GM21423 (cell line): ENCODE measurements around the gene VWA1.
"Not testable (repeated sequence)": the region's sequence is repeated elsewhere in the genome, so short reads cannot be mapped to it uniquely, and the experiment has no call there.

Source experiments
- ATAC-seq: cut with Tn5 transposase; IDR thresholded peaks from one replicate; pipeline ENCODE4 v1.9.1; 2021; ENCODE audit warnings: mild to moderate bottlenecking, moderate library complexity; ENCODE audit not compliant: unreplicated experiment

Gene VWA1

DNA sequence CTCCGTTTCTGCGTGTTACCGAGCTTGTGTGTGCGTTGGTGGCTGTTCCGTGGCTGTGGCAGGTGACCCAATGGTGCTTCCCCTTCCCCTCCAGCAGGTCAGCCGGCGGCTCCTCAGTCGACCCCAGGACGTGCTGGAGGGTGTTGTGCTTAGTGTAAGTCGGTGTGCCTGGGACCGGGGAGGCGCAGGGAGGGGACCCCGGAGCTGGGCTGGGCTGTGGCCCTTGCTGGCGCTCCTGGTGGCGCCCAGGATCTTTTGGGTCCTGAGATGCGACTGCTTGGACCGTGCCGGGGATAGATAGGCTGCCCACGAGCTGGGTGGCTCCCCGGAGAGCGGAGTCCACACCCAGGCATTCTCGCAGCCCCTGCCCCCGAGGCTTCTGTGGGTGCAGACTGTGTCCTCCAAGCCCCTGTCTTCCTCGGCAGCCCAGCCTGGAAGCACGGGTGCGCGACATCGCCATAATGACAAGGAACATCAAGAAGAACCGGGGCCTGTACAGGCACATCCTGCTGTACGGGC is 19.9 kb downstream of the VWA1 start:
- ATAC-seq = no peak

DNA sequence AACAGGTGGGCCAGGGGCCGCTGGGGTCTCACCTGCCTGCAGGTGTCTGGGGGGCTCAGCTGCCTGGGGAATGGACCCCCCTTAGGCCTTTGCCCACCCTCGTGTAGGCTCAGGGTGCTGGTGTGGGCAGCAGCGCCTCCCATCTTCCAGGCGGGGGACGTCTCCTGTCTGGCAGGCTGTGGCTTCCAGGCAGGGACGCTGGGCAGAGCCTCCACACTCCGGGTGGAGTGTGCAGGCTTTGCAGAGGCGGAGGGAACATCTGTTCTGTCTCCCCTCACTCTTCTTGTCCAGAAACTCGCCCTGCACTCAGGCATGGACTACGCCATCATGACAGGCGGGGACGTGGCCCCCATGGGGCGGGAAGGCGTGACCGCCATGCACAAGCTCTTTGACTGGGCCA is 20.4 kb downstream of the VWA1 start:
- not testable (repeated sequence) for ATAC-seq

DNA sequence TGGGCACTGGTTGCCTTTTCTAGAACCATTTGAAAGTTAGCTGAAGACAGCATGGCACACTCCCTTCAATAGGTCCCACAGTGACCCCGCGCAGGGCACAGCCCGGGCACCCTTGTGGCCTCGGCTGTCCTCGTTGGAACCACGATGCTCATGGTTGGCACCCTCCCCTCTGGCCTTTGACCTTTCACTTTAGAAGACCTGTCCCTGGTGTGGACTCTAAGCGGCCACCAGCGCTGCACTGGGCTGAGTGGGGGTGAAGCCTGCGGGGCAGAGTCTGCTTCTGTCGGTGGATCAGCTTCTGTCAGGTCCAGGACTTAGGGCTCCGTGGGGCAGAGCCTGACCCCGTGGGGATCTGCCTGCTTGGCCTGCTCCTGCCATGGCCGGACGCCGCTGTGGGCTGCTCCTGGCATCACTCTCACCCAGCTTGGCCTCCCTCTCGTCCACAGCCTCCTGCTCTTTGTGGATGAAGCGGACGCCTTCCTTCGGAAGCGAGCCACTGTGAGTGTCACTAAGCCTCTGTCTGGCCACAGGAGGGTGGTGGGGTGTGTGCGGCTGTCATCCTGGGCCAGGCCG is 21.3 kb downstream of the VWA1 start:
- ATAC-seq = not testable (repeated sequence)

DNA sequence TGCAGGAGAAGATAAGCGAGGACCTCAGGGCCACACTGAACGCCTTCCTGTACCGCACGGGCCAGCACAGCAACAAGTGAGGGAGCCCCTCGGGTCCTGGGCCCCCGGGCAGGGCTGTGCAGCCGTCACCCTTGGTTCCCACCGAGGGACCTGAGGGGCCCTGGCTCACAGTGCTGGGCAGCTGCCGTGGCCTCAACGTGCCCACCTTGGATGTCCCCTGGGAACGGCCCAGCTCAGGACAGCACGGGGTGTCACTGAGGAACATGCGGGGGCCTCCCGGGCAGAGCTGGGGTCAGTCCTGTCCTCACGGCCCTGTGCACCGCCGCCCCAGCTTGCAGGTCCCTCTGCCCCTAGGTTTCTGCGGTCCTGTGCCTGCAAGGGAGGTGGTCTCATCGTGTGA is 23.7 kb downstream of the VWA1 start:
- ATAC-seq = not testable (repeated sequence)

DNA sequence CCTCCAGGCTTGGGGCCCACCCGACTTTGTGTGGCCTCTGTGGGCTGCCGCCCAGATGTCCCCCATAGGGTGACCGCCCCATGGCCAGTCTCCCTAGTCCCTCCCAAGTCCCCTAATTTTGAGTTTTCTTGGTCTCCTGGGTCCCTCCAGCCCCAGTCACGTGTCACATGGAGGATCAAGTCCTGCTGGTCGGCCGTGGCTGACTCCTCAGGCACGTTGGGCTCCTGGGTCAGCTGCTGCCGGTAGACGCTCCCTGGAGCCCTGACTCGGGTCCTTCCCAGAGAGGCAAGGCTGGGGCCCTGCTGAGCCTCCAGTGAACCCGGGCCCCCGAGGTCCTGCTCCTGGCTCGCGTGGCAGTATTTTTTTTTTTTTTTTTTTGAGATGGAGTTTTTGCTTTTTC is 24.2 kb downstream of the VWA1 start:
- ATAC-seq = not testable (repeated sequence)

DNA sequence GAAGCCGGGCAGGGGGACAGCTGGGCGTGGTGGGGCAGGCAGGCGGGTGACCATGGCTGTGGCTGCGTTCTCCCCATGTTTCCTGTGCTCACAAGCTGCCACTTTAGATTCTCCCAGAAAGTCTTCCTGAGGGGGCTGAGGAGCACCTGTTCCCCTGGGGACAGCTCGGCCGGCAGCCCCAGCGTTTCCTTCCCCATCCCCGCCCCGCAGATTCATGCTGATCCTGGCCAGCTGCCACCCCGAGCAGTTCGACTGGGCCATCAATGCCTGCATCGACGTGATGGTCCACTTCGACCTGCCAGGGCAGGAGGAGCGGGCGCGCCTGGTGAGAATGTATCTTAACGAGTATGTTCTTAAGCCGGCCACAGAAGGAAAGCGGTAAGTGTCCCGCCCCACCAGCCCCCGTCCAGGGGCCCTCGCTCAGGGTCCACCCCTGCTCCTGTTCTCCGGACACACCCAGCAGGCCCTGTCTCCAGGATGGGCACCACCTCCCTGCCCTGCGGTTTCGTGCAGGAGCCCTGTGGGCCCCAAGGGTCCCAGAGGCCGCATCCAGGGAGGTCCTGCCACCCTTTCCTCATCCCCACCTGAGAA is 25.1 kb downstream of the VWA1 start:
- no peak for ATAC-seq

DNA sequence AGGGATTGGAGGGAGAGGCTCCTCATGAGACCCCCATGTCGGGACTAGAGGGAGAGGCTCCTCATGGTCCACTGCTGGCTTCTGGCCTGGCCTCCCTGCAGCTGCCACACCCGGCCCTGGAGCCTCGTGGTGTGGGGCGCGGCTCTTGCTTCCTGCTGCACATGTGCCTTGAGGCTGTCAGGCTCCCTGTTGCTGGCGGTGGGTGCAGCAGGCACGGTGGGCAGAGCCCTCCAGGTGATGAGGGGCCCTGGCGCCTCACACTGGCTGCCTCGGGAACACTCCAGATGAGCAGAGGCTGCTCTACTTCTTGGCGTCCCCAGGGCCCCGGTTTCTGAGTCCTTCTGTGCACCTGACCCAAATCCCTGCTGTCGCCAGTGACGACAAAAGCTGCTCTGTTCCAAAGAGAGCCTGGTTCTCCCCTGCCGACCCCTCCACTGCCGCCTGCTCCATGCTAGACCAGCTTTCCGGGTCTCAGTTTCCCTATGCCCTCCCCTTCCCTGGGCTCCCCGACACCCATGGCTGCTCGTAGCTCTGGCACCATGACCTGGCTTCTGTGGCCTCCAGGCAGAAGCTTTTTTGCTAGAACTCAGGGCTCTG is 26.3 kb downstream of the VWA1 start:
- ATAC-seq = no peak

DNA sequence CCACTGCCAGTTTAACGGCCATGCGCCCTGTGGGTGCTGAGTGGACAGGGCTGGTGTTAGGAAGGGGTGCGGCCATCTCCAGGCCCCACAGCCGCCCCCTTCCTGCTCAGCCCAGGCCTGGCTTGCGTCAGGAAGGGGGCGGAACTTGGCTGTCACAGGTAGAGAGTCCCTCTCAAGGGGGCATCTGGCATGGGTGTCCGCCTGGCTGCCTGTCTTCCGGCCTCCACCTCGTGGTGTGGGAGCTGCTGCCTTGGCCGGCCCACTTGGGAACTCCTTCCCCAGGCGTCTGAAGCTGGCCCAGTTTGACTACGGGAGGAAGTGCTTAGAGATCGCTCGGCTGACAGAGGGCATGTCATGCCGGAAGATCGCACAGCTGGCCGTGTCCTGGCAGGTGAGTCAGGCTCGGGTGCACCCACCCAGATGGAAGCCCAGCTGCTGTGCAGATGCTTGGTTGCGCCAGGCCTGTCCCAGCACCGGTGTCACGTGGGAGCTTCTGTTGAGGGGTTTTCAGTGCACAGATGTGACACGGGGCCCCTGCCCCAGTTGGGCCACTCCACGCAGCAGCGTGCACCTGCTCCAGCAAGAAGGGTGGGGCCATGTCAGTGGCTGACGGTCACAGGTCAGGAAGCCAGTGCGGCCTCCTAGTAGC is 27.0 kb downstream of the VWA1 start:
- no peak for ATAC-seq

DNA sequence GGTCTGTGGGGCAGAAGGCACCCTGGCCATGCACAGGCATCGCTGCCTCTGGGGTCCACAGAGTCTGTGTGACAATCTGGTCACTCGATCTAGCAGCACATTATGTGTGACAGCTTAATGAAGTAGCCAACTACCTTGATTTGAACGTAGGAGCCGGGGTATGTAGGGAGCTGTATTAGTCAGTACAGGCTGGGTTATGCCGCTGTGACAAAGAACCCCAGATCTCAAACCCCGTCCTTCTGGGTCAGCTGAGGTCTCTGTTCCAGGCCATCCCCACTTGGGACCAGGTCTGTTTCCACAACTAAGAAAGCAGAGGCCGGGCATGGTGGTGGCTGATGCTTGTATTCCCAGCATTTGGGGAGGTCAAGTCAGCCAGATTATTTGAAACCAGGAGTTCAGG is 27.8 kb downstream of the VWA1 start:
- ATAC-seq = no peak

DNA sequence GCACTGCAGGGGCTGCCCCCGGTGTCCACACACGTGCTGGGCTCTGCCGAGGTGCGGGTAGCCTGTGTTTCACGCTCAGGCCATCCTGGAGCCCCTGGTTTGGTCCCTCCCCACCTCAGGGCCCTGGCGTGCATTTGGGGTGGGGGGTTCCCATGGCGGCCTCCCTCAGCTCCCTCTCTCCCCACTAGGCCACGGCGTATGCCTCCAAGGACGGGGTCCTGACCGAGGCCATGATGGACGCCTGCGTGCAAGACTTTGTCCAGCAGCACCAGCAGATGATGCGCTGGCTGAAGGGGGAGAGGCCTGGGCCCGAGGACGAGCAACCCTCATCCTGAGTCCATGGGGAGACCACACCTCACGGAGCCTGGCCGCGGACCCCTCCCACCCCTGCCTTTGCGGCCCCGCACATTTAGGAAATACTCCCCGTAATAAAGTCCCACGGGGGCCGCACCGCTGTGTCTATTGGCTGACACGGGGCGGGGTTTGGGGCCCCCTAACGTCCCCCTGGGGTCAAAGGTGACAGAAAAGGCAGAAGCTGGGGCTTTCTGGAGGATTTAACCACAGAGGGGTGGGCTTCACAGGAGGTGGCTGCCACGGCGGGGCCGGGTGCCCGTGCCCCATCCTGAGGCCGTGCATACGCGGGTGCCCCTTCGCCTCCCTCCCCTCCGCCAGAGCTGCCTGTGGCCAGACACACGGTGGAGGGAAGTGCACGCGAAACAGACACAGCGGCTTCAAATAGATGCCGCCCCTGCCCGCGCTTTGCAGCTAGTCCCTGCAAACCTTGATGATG is 32.9 kb downstream of the VWA1 start:
- not testable (repeated sequence) for ATAC-seq

DNA sequence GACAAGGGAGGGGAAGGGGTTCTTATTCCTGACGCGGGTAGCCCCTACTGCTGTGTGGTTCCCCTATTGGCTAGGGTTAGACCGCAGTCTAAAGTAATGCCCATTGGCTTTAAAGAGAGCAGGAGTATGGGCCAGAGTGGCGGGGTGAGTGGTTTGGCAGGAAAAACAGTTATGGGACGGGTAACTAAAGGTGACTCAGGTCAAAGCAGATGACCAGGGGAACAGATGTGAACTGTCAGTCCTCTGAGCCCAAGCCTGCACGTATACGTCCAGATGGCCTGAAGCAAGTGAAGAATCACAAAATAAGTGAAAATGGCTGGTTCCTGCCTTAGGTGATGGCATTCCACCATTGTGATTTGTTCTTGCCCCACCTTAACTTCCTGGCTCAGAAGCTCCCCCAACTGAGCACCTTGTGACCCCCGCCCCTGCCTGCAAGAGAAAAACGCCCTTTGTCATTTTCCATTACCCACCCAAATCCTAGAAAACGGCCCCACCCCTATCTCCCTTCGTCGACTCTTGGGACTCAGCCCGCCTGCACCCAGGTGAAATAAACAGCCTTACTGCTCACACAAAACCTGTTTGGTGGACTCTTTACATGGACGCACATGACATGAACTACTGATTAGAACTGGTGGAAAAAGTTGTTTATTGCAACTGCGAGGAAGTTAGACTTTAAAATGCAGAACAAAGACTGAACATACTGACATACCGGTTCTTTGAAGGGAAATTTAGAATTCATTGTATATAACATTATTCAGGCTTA is 35.3 kb downstream of the VWA1 start:
- ATAC-seq = no peak

DNA sequence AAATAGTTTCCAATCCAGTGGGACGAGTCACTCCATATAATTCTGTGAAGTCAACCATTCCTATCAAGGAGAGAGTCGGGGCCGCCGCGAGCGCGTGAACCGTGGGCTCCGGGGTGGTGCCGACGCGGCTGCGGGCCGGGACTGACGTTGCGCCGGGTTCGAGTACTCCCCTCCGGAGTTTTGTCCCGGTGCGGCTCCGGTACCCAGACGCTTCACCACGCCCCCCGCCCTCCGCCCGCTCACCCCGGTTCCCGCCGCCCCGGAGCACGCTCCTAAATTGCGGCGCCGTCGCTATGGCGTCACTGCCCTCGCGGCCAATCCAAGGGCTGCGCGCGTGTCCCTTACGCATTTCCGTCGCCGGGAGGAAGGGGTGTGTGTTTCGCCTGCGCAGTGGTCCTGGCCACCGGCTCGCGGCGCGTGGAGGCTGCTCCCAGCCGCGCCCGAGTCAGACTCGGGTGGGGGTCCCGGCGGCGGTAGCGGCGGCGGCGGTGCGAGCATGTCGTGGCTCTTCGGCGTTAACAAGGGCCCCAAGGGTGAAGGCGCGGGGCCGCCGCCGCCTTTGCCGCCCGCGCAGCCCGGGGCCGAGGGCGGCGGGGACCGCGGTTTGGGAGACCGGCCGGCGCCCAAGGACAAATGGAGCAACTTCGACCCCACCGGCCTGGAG is 36.0 kb downstream of the VWA1 start, which contains the start of gene ATAD3B:
TSS of gene ATAD3B (plus strand) at position 377 of the 664 bp plus-strand sequence. CDS start at position 497, 120 bp downstream.
- peak; percentile 80 for ATAC-seq

DNA sequence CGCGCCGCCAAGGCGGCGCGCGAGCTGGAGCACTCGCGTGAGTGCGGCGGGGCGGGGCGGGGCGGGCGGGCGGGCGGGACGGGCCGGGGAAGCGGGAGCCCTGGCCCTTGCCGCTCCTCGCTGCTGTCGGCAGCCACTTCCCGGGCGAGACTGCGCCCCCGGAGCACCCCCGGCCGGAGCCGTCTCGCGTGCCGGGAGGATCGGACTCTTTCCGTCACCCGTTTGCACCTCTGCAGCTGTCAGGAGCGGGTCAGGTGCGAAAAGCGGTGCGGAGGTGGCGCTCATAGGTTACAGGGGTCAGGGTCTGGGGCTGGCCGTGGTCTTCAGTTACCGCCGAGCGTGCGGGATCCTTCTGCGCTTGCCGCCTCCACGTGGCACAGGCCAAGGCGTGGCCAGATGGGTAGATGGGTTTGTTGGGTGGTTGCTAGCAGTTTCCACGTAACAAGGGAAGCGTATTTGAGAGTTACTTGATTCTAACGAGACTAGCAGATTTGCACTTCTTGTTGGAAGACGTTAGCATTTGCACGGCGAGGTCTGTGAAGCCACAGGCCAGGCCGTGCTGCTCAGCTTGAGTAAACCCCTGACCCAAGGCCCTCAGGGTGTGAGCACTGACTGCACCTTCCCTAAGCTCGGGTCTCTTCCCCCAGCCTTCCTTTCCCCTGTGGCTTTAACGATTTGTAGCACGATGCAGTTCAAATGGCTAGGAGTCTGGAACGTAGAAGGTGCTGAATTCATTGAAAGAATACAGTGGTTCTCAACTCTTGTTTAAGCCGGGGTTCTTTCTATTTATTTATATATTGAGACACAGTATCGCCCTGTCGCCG is 36.8 kb downstream of the VWA1 start:
- peak; percentile 12 for ATAC-seq

DNA sequence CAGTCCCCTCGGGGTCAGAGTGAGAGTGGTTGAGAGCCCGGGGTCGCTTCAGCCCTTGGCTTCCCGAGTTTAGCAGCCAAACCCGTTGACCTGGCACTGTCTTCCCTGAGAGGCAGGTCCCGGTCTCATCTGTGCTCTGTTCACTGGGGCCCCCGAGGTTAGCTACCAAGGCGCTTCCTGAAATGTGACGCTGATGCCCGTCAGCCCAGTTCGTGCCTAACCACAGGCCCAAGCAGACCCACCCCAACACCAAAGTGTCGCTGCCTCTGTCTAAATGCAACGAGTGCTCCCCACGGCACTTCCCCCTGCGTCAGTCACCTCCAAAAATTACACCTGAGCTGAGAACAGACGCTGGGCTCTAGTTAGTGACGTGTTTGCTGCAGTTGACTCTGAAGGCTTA is 40.5 kb downstream of the VWA1 start:
- not testable (repeated sequence) for ATAC-seq

DNA sequence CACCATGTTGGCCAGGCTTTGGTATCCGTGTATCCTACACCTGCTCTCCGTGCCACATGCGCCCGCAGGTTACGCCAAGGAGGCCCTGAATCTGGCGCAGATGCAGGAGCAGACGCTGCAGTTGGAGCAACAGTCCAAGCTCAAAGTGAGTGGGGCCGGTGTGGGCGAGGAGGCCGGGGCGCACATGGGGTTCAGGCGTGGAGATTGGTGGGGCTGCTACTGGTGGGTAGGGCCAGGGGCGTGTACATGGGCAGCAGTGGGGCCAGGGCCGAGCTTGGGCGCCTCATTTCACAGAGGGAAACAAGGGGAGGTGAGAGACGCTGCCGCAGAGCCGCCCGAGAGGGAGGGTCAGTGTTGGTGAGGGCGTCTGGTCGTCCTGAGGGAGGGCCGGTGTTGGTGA is 41.7 kb downstream of the VWA1 start:
- no peak for ATAC-seq

DNA sequence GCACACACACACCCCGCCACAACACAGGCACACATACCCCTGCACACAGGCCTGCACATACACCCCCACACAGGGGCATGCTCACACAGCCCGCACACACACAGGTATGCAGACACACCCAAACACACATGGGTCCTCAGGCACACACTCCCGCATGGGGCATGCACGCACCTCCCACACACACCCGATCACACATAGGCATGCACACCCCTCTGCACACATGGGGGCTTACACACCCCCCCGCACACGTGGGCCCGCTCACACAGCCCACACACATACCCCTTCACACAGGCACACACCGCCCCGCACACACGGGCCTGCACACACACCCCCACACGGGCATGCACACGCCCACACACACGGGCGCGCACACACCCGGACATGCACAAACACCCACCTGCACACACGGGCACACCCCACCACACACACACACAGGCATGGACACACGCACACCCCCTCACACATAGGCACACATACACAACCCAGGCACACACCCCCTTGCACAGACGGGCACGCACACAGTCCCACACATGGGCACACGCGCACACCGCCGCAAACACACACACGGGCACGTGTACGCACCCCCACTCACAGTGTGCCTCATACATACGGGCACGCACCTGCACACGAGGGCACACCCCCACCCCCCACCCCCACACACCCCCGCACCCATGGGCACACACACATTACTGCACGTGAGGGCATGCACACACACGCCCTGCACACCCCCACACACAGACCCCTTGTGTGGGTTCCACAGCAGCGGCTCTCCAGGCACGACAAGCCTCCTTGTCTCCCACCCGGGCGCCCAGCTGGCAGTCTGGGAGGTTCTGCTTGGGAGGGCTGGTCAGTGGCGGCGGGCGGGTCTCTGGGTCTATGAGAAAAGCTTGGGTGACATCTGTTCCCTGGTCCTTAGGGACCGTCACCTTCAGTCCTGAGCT is 44.3 kb downstream of the VWA1 start:
- no peak for ATAC-seq

DNA sequence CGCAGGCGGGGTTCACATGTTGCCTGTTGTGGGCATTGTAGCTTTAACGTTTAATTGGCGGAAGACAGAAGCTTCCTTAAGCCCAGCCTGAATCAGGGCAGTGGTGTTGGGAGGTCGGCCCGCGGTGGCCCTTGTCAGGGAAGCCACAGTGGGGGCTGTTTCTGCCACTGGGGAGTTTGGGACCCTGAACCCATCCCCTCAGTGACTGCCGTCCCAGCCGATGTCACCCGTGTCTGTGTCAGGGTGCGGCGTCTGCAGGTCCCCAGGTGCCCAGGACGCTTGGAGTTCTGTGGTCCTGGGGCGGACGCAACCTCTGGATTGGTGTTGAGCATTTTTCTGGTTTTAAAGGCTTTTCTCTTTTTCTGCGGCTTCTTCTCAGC is 45.0 kb downstream of the VWA1 start:
- ATAC-seq = not testable (repeated sequence)

DNA sequence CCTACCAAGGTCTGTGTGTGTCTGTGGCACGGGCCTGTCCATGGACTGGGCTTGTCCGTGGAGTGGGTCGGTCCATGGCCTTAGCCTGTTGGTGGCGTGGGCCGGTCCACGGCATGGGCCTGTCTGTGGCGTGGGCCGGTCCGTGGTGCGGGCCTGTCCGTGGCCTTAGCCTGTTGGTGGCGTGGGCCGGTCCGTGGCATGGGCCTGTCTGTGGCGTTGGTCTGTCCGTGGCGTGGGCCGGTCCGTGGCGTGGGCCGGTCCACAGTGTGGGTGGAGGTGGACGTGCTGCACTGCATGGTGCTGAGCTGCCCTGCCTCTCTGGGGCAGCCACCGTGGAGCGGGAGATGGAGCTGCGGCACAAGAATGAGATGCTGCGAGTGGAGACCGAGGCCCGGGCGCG is 46.3 kb downstream of the VWA1 start:
- not testable (repeated sequence) for ATAC-seq
